Measurements from ENCODE around the gene SCOC.
"Not testable (repeated sequence)": the region's sequence is repeated elsewhere in the genome, so short reads cannot be mapped to it uniquely, and the experiment has no call there.

The SCOC gene

GRCh38 chr4:140361099-140361498 lies 12.3 kb upstream of the SCOC start:
- no peak for DNase-seq (ENCODE audit: low read depth in 2 of 2)

- no peak for DNase-seq (ENCODE audit: low read depth in 2 of 2)
Observed at GRCh38 chr4:140363051-140363450, 10.4 kb upstream of the SCOC start.

GRCh38 chr4:140363558-140363957 lies 9.9 kb upstream of the SCOC start:
- no peak for DNase-seq (ENCODE audit: low read depth in 2 of 2)

- DNase-seq (ENCODE audit: low read depth in 2 of 2) = no peak
Observed at GRCh38 chr4:140367738-140368137, 5.7 kb upstream of the SCOC start.

- no peak for DNase-seq (ENCODE audit: low read depth in 2 of 2)
Observed at GRCh38 chr4:140368686-140369085, 4.8 kb upstream of the SCOC start.

- DNase-seq (ENCODE audit: low read depth in 2 of 2) = no peak
Observed at GRCh38 chr4:140372751-140373327, 607 bp upstream of the SCOC start.

GRCh38 chr4:140374130-140374477 lies 658 bp downstream of the SCOC start:
- DNase-seq (ENCODE audit: low read depth in 2 of 2) = no peak

- DNase-seq (ENCODE audit: low read depth in 2 of 2) = no peak
Observed at GRCh38 chr4:140382732-140383131, 9.3 kb downstream of the SCOC start.

GRCh38 chr4:140388015-140388414 lies 14.6 kb downstream of the SCOC start:
- DNase-seq (ENCODE audit: low read depth in 2 of 2) = no peak

GRCh38 chr4:140395668-140396067 lies 22.2 kb downstream of the SCOC start:
- no peak for DNase-seq (ENCODE audit: low read depth in 2 of 2)

GRCh38 chr4:140400111-140400510 lies 26.7 kb downstream of the SCOC start:
- no peak for DNase-seq (ENCODE audit: low read depth in 2 of 2)

GRCh38 chr4:140406292-140406691 lies 32.8 kb downstream of the SCOC start:
- no peak for DNase-seq (ENCODE audit: low read depth in 2 of 2)

- no peak for DNase-seq (ENCODE audit: low read depth in 2 of 2)
Observed at GRCh38 chr4:140408974-140409373, 35.5 kb downstream of the SCOC start.

GRCh38 chr4:140413130-140413969 lies 39.9 kb downstream of the SCOC start:
- not testable (repeated sequence) for DNase-seq (ENCODE audit: low read depth in 2 of 2)

GRCh38 chr4:140423106-140423505 lies 49.7 kb downstream of the SCOC start:
- no peak for DNase-seq (ENCODE audit: low read depth in 2 of 2)

GRCh38 chr4:140426610-140427105 lies 53.2 kb downstream of the SCOC start:
- DNase-seq (ENCODE audit: low read depth in 2 of 2) = no peak

GRCh38 chr4:140427106-140427918 lies 53.9 kb downstream of the SCOC start, which contains the start of gene CLGN:
TSS of gene CLGN (minus strand) at chr4:140427648. CDS start at chr4:140413078, 14,570 bp downstream.
- DNase-seq (ENCODE audit: low read depth in 2 of 2) = peak in 1 of 2 donors; percentile 10

GRCh38 chr4:140427919-140428471 lies 54.5 kb downstream of the SCOC start:
- DNase-seq (ENCODE audit: low read depth in 2 of 2) = no peak
